Measurements from ENCODE around the gene ARL3. TPM values are rescaled to one million over a fixed set of nuclear protein-coding genes. Genes with fewer than 3 reads are reported as not detected.

The ARL3 gene
- total RNA-seq, 2 experiments from 2014 or later, result 0.99 to 1.3 TPM

- CTCF ChIA-PET, result interaction anchor here (0.6 to 5.6 kb wide), 6 partner anchors 13 to 91 kb away, joined by 3 to 30 read pairs (median 6); partner anchors contain the start of genes ARL3, SFXN2 and TRIM8
- Mint-ChIP-seq H3K9me3 (no peaks in the 10 kb centered on the region), H3K4me3 (peak overlapping the region; percentile 69), H3K4me1 (ENCODE audit: low read depth) (peaks cover 70% of the 10 kb centered on the region), H3K36me3 (ENCODE audit: low read depth) (no peaks in the 10 kb centered on the region), H3K27me3 (no peaks in the 10 kb centered on the region), H3K27ac (peak overlapping the region; percentile 94)
- no peaks in the 10 kb centered on the region for H3K27me3 ChIP-seq (ENCODE audit: control insufficient read depth in 1 of 2, insufficient read depth in 2 of 2, low read length in 2 of 2)
- intact Hi-C loops (cut with DNase I, micrococcal nuclease), result loop anchor here (2.0 to 5.0 kb wide), 4 partner anchors 22 to 38 kb away; partner anchors contain the start of genes TRIM8 (in 2 of the 2), ARL3 (in 1 of the 2) and SFXN2 (in 1 of the 2)
- H3K36me3 ChIP-seq (ENCODE audit: insufficient read depth, low read length), result no peaks in the 10 kb centered on the region
- TF ChIP-seq CTCF (IDR thresholded peaks at IDR 0.05), result no peak
- peak overlapping the region; percentile 62 to 66 for H3K27ac ChIP-seq (ENCODE audit: low read depth in 1 of 2, low read length in 2 of 2)
- H3K4me3 ChIP-seq (ENCODE audit: low read length), result no peak overlapping the region
- DNase-seq (peak in 2 of 14 experiments; percentile 46 to 49), ATAC-seq (ENCODE audit: poor library complexity) (no peak)
- H3K9me3 ChIP-seq (ENCODE audit: control insufficient read depth in 1 of 2, insufficient read depth in 1 of 2, low read length in 2 of 2), result no peaks in the 10 kb centered on the region
- POLR2A ChIA-PET, result interaction anchor here (1.0 to 7.3 kb wide), 16 partner anchors 11 to 225 kb away, joined by 3 to 134 read pairs (median 4); partner anchors contain the start of genes ARL3, SFXN2, SUFU and TRIM8
- H3K4me1 ChIP-seq (ENCODE audit: insufficient read depth, low read length), result peaks cover 59% of the 10 kb centered on the region
Observed at GRCh38 chr10:102675011-102675665, 39.1 kb downstream of the ARL3 start.

GRCh38 chr10:102674566-102674965, 39.6 kb downstream of the ARL3 start:
- peak overlapping the region; percentile 94 for H3K27ac Mint-ChIP-seq
- H3K36me3 ChIP-seq (ENCODE audit: insufficient read depth, low read length), result no peaks in the 10 kb centered on the region
- peaks cover 64% of the 10 kb centered on the region for H3K4me1 ChIP-seq (ENCODE audit: insufficient read depth, low read length)
- no peaks in the 10 kb centered on the region for H3K27me3 ChIP-seq (ENCODE audit: control insufficient read depth in 1 of 2, insufficient read depth in 2 of 2, low read length in 2 of 2)
- H3K4me3 Mint-ChIP-seq, result peak overlapping the region; percentile 69
- no peaks in the 10 kb centered on the region for H3K27me3 Mint-ChIP-seq
- CTCF ChIA-PET, result interaction anchor here (1.5 to 5.6 kb wide), 5 partner anchors 17 to 91 kb away, joined by 3 to 30 read pairs (median 7); partner anchors contain the start of genes ARL3, SFXN2 and TRIM8
- no peaks in the 10 kb centered on the region for H3K9me3 Mint-ChIP-seq
- intact Hi-C loops (cut with DNase I, micrococcal nuclease), result loop anchor here (1.0 to 2.0 kb wide), 4 partner anchors 22 to 171 kb away; partner anchors contain the start of genes TRIM8 (in 2 of the 2) and SUFU (in 1 of the 2)
- peak overlapping the region; percentile 48 for H3K4me3 ChIP-seq (ENCODE audit: low read length)
- H3K4me1 Mint-ChIP-seq (ENCODE audit: low read depth), result peaks cover 76% of the 10 kb centered on the region
- H3K27ac ChIP-seq (ENCODE audit: low read depth in 1 of 2, low read length in 2 of 2), result peak overlapping the region; percentile 62 to 66
- peak in 4 of 14 experiments; percentile 57 to 66 (median 64) for DNase-seq
- no peak for TF ChIP-seq CTCF (IDR thresholded peaks at IDR 0.05)
- ATAC-seq (ENCODE audit: poor library complexity), result peak; percentile 62
- POLR2A ChIA-PET, result interaction anchor here (0.8 to 7.3 kb wide), 20 partner anchors 8 to 505 kb away, joined by 3 to 134 read pairs (median 4); partner anchors contain the start of genes ARL3, SFXN2, SUFU and TRIM8
- H3K9me3 ChIP-seq (ENCODE audit: control insufficient read depth in 1 of 2, insufficient read depth in 1 of 2, low read length in 2 of 2), result no peaks in the 10 kb centered on the region
- no peaks in the 10 kb centered on the region for H3K36me3 Mint-ChIP-seq (ENCODE audit: low read depth)

GRCh38 chr10:102673819-102674511, 40.2 kb downstream of the ARL3 start:
- peaks cover 68% of the 10 kb centered on the region for H3K4me1 ChIP-seq (ENCODE audit: insufficient read depth, low read length)
- no peaks in the 10 kb centered on the region for H3K27me3 ChIP-seq (ENCODE audit: control insufficient read depth in 1 of 2, insufficient read depth in 2 of 2, low read length in 2 of 2)
- peak overlapping the region; percentile 48 for H3K4me3 ChIP-seq (ENCODE audit: low read length)
- H3K27ac Mint-ChIP-seq, result peak overlapping the region; percentile 94
- H3K27ac ChIP-seq (ENCODE audit: low read depth in 1 of 2, low read length in 2 of 2), result peak overlapping the region; percentile 54 to 66
- TF ChIP-seq CTCF (IDR thresholded peaks at IDR 0.05), result no peak
- intact Hi-C loops (cut with DNase I, micrococcal nuclease), result loop anchor here (1.0 to 2.0 kb wide), 4 partner anchors 21 to 171 kb away; partner anchors contain the start of genes TRIM8 (in 2 of the 2) and SUFU (in 1 of the 2)
- H3K36me3 ChIP-seq (ENCODE audit: insufficient read depth, low read length), result no peaks in the 10 kb centered on the region
- H3K27me3 Mint-ChIP-seq, result no peaks in the 10 kb centered on the region
- peak; percentile 92 for ATAC-seq (ENCODE audit: poor library complexity)
- H3K4me3 Mint-ChIP-seq, result peak overlapping the region; percentile 69
- ChIA-PET CTCF (interaction anchor here (1.5 to 5.6 kb wide), 5 partner anchors 16 to 90 kb away, joined by 3 to 30 read pairs (median 7); partner anchors contain the start of genes ARL3, SFXN2 and TRIM8), POLR2A (interaction anchor here (0.6 to 7.3 kb wide), 20 partner anchors 8 to 505 kb away, joined by 3 to 134 read pairs (median 4); partner anchors contain the start of genes ARL3, SFXN2, SUFU and TRIM8)
- H3K4me1 Mint-ChIP-seq (ENCODE audit: low read depth), result peaks cover 74% of the 10 kb centered on the region
- no peaks in the 10 kb centered on the region for H3K36me3 Mint-ChIP-seq (ENCODE audit: low read depth)
- peak; percentile 59 to 92 (median 65) for DNase-seq
- H3K9me3 Mint-ChIP-seq, result no peaks in the 10 kb centered on the region
- no peaks in the 10 kb centered on the region for H3K9me3 ChIP-seq (ENCODE audit: control insufficient read depth in 1 of 2, insufficient read depth in 1 of 2, low read length in 2 of 2)

Data from CD4-positive, alpha-beta T cell (primary cell).